Cardiac muscle cell (in vitro differentiated cells and primary cell): ENCODE results near the gene OBI1. TPM values are rescaled to one million over a fixed set of nuclear protein-coding genes. Genes with fewer than 3 reads are reported as not detected.

Experiments used
- DNase-seq, 2 donors: peaks; one replicate each; pipeline versions ENCODE4 v3.0.0 to v3.0.0-alpha.2; 2010 to 2017; ENCODE audit warnings: low read depth in 1 of 2, low spot score in 1 of 2
- H3K27ac ChIP-seq: fragments of 200-600 bp; sonication (generic); 2 replicates; pipeline ENCODE4 v1.5.1; 2016
- H3K27me3 ChIP-seq: fragments of 200-600 bp; sonication (generic); 2 replicates; pipeline ENCODE4 v1.6.0; 2016; ENCODE audit warnings: control low read depth
- H3K36me3 ChIP-seq: fragments of 200-600 bp; sonication (generic); 2 replicates; pipeline ENCODE4 v1.5.1; 2016; ENCODE audit warnings: control low read depth
- H3K4me1 ChIP-seq: fragments of 200-600 bp; sonication (generic); 2 replicates; pipeline ENCODE4 v1.8.1; 2017; ENCODE audit warnings: low read depth, mild to moderate bottlenecking, mixed run types
- H3K4me3 ChIP-seq: fragments of 200-600 bp; sonication (generic); 2 replicates; pipeline ENCODE4 v1.5.1; 2016; ENCODE audit warnings: mild to moderate bottlenecking
- H3K9me3 ChIP-seq: fragments of 200-600 bp; sonication (generic); 2 replicates; pipeline ENCODE4 v1.5.1; 2017; ENCODE audit warnings: low read depth, mild to moderate bottlenecking, control low read depth
- polyA plus RNA-seq: library from polyadenylated mRNA; unstranded; fragments of >200 nt; fragmentation: Nextera tagmentation; extraction: Ambion mirVana; gene quantifications from 2 replicates; pipeline ENCODE4 v1.2.1, GENCODE V29; 2016
- total RNA-seq: library from RNA; depleted of rRNA; stranded (reverse); fragments of >200 nt; gene quantifications from 2 replicates; pipeline ENCODE4 v1.2.3, GENCODE V29; 2016
- TF ChIP-seq, protein P1 (sequence below): IDR thresholded peaks from 2 replicates; pipeline ENCODE4 v1.5.1; 2012; ENCODE audit warnings: low read depth, mild to moderate bottlenecking, low read length

OBI1 gene
- total and polyA plus RNA-seq, 2 experiments from 2014 or later: 14.1 to 17.0 TPM

DNA sequence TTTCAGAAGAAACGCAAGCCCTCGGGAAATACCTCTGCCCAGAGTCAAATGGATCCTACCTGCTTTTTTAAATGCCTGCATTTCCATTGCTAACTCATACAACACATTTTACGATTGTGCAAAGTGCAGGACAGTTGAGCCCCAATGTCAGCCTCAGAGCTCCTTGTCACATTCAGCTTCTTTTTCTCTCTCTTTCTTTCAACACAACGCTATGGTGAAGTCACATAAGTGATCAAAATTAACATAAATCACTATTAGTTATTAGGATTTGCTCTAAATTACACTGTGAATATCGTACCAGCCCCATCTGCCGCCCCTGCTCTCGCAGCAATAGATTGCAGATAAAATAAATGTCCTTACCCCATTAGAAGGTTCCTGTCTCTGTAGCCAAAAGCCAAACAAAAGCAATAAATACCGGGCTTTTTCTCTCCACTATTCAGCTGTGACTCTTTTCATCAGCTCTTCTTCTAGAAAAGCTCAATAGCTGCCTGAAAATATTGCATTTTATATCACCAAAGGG is 64.4 kb downstream of the OBI1 start:
- Histone ChIP-seq H3K9me3 (no peaks in the 10 kb centered on the region), H3K36me3 (no peaks in the 10 kb centered on the region), H3K27ac (no peak overlapping the region), H3K4me3 (no peak overlapping the region), H3K4me1 (peaks cover 8% of the 10 kb centered on the region), H3K27me3 (peaks cover 100% of the 10 kb centered on the region)
- no peak for DNase-seq
- TF ChIP-seq, protein P1, sequence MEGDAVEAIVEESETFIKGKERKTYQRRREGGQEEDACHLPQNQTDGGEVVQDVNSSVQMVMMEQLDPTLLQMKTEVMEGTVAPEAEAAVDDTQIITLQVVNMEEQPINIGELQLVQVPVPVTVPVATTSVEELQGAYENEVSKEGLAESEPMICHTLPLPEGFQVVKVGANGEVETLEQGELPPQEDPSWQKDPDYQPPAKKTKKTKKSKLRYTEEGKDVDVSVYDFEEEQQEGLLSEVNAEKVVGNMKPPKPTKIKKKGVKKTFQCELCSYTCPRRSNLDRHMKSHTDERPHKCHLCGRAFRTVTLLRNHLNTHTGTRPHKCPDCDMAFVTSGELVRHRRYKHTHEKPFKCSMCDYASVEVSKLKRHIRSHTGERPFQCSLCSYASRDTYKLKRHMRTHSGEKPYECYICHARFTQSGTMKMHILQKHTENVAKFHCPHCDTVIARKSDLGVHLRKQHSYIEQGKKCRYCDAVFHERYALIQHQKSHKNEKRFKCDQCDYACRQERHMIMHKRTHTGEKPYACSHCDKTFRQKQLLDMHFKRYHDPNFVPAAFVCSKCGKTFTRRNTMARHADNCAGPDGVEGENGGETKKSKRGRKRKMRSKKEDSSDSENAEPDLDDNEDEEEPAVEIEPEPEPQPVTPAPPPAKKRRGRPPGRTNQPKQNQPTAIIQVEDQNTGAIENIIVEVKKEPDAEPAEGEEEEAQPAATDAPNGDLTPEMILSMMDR: no peak

DNA sequence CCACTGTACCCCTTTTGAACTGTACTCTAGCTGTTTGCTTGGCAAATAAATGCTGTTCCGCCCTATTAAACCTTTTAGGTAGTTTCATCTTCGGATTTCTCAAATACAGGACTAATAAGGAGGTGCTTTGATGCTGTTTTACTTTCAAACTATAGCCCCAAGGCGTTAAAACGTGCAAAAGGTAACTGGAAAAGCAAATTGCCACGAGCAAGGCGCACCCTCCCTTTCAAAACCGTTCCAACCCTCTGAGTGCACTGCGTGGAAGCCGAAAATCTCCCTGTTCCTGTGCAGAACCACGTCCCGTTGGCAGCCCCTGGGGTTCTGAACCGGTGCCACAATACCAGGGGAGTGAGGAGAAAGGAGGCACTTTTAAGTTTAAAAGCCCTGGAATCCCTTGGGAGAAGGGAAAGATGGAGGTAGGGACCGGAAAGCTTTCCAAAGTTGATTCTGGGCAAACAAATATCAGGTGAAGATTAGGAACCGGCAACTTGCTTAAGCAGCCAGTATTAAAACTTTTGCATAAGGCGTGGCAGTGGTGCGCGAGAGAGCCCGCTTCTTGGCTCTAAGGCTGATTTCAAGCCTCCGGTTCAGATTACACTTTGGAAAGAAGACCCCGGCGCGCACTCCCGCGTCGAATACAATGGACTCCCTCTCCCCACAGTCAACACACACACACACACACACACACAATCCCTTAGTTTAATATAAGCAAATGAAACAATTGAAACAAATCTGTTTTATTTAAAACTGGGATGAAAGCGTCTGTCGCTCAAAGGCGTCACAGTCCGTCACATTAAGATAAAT is 65.1 kb downstream of the OBI1 start:
- no peak for DNase-seq
- TF ChIP-seq, protein P1: no peak
- peaks cover 100% of the 10 kb centered on the region for H3K27me3 ChIP-seq
- no peaks in the 10 kb centered on the region for H3K36me3 ChIP-seq
- H3K9me3 ChIP-seq: no peaks in the 10 kb centered on the region
- H3K27ac ChIP-seq: no peak overlapping the region
- peaks cover 8% of the 10 kb centered on the region for H3K4me1 ChIP-seq
- H3K4me3 ChIP-seq: no peak overlapping the region

DNA sequence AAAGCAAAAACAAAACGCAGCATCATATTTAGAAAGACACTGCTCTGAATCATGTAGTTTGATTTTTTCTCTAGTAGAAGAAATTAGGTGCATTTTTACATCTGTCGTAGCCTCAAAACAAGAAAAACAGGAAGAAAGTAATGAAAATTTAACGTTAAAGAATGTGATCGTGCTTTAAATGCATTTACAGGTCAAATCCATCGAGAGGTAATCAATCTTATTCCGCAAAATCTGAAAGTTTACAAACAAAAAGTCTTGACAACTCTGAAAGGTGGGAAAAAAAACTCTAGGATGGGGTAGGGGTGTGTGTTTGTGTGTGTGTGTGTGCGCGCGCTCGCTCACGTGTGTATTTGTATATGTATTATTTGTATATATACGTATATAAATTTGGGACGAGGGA is 65.8 kb downstream of the OBI1 start:
- Histone ChIP-seq H3K9me3 (no peaks in the 10 kb centered on the region), H3K4me1 (peaks cover 8% of the 10 kb centered on the region), H3K4me3 (no peak overlapping the region), H3K36me3 (no peaks in the 10 kb centered on the region), H3K27ac (no peak overlapping the region), H3K27me3 (peaks cover 100% of the 10 kb centered on the region)
- DNase-seq: no peak
- TF ChIP-seq, protein P1: no peak

DNA sequence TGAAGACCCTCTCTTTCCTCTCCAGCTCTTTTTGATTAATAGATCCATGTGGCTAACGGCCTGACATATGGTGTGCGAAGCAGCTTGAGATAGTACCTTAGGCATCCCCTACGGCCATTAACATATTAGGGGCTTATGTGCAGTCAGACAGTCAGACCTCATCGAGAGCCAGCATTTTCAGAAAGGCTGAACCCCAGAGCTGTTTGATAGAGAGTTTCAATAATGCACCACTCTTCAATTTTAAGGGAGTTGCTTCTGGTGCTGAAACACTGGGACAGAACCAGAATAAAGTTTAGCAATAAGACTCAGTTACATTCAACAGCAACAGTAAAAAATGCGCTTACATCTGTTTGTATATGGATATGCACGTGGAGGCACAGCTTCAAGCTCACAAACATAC is 66.4 kb downstream of the OBI1 start:
- DNase-seq: no peak
- Histone ChIP-seq H3K4me3 (no peak overlapping the region), H3K27me3 (peaks cover 100% of the 10 kb centered on the region), H3K9me3 (no peaks in the 10 kb centered on the region), H3K36me3 (no peaks in the 10 kb centered on the region), H3K4me1 (peaks cover 8% of the 10 kb centered on the region), H3K27ac (no peak overlapping the region)
- TF ChIP-seq, protein P1: no peak

DNA sequence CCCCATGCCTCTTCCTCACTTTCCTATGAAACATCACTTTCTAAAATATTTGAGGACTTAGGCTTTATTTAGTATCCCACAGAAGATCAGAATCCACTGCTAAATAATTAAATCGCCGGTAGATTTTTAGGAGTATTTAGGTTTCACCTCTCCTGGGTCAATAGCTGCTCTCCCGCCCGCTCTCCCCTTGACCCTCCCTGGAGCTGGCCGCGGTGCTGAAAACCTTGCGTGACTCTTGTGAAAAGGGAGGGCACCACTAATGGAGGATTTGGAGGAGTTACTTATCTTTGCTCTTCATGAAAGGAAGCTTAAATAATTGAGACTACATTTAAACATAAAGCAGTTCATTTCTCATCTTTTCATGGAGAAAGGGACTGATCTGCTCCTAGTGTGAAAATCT is 69.7 kb downstream of the OBI1 start:
- H3K9me3 ChIP-seq: no peaks in the 10 kb centered on the region
- H3K4me3 ChIP-seq: no peak overlapping the region
- H3K27ac ChIP-seq: no peak overlapping the region
- no peaks in the 10 kb centered on the region for H3K36me3 ChIP-seq
- TF ChIP-seq, protein P1: no peak
- no peaks in the 10 kb centered on the region for H3K4me1 ChIP-seq
- peaks cover 100% of the 10 kb centered on the region for H3K27me3 ChIP-seq
- peak; percentile 44 to 87 for DNase-seq
